GM19328 (cell line): Measurements from ENCODE around the gene TRABD.

ENCODE experiments used
- ATAC-seq: cut with Tn5 transposase; IDR thresholded peaks from one replicate; pipeline ENCODE4 v1.9.1; 2021; ENCODE audit warnings: mild to moderate bottlenecking, moderate library complexity; ENCODE audit not compliant: unreplicated experiment

Gene TRABD

GRCh38 chr22:50184902-50185374 is 775 bp upstream of the TRABD start:
- no peak for ATAC-seq

GRCh38 chr22:50186181-50186714 is 535 bp downstream of the TRABD start:
- no peak for ATAC-seq

GRCh38 chr22:50186761-50187523 is 1.2 kb downstream of the TRABD start:
- no peak for ATAC-seq

- ATAC-seq = no peak
These were observed 2.6 kb downstream of the TRABD start for GRCh38 chr22:50188356-50188755.

- ATAC-seq = no peak
These were observed 3.6 kb downstream of the TRABD start for GRCh38 chr22:50189184-50189848.

- ATAC-seq = no peak
These were observed 4.1 kb downstream of the TRABD start for GRCh38 chr22:50189849-50190181.

GRCh38 chr22:50190182-50190940 is 4.6 kb downstream of the TRABD start:
- ATAC-seq = peak; percentile 44

GRCh38 chr22:50190941-50191741 is 5.4 kb downstream of the TRABD start:
- no peak for ATAC-seq

GRCh38 chr22:50192436-50193204 is 6.9 kb downstream of the TRABD start:
- ATAC-seq = no peak

- ATAC-seq = no peak
These were observed 7.9 kb downstream of the TRABD start for GRCh38 chr22:50193621-50194020.

GRCh38 chr22:50194037-50194805 is 8.5 kb downstream of the TRABD start:
- no peak for ATAC-seq

- ATAC-seq = no peak
These were observed 10.5 kb downstream of the TRABD start for GRCh38 chr22:50196256-50196655.

- ATAC-seq = no peak
These were observed 11.5 kb downstream of the TRABD start for GRCh38 chr22:50197000-50197800.

- ATAC-seq = no peak
These were observed 12.3 kb downstream of the TRABD start for GRCh38 chr22:50197856-50198623.

- ATAC-seq = no peak
These were observed 12.9 kb downstream of the TRABD start for GRCh38 chr22:50198624-50199017.

GRCh38 chr22:50199251-50199721 is 13.6 kb downstream of the TRABD start:
- no peak for ATAC-seq

GRCh38 chr22:50199829-50200460 is 14.2 kb downstream of the TRABD start:
- ATAC-seq = no peak
